ENCODE measurements around the gene ZDHHC11.
"Not testable (repeated sequence)": the region's sequence is repeated elsewhere in the genome, so short reads cannot be mapped to it uniquely, and the experiment has no call there.

The ZDHHC11 gene

DNA sequence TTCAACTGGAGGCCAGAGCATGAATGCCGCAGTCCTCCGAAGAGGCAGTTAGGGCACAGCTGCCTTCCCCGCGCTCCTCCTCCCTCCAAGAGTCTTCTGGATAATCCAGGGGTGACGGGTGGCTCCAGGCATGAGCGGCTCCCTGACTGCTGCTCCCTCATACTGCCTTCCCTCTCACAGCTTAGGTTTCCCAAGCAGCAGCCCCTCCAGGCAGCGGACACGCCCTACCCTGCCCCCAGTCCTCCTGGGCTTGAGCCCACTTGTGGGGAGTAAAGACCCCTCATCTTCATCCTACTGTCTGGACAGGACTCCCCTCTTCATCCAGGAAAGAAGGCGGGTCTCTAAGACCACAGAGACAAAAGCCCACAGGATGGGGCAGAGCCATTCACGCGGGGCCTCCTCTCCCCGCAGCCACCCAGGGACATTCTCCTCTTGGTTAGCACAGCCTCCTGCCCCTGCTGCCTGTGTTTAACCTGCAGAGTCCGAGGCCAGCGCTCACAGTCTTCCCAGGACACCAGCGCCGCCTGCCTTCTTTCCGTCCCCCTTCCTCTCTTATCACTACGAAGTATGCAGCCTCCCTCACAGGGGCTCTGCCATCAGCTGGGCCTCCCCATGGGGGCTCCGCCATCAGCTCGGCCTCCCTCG is 5.6 kb downstream of the ZDHHC11 start:
- not testable (repeated sequence) for DNase-seq (ENCODE audit: low read depth)

DNA sequence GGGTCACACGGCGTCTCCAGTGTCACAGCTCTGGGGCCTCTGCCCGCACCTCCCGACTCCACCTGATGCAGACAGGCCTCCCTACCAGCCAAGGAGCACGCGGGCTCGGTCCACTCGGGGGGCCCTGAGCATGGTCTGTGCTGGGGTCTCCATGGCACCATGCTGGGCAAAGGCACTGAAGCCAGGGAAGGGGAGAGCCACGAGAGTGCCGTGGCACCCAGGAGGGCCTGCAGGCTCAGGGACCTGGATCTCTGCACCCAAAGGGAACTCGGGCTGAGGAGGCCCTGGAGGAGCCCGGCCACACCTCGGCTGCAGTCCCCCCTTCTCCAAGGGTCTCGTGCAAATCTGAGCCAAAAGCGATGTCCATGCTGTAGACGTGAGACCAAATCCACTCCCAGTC is 6.4 kb downstream of the ZDHHC11 start:
- not testable (repeated sequence) for DNase-seq (ENCODE audit: low read depth)

GRCh38 chr5:843926-844325 is 6.9 kb downstream of the ZDHHC11 start:
- not testable (repeated sequence) for DNase-seq (ENCODE audit: low read depth)

- not testable (repeated sequence) for DNase-seq (ENCODE audit: low read depth)
Measured at GRCh38 chr5:843371-843770, 7.4 kb downstream of the ZDHHC11 start.

GRCh38 chr5:842402-843221 is 8.2 kb downstream of the ZDHHC11 start:
- not testable (repeated sequence) for DNase-seq (ENCODE audit: low read depth)

- not testable (repeated sequence) for DNase-seq (ENCODE audit: low read depth)
Measured at GRCh38 chr5:841531-842401, 9.0 kb downstream of the ZDHHC11 start.

DNA sequence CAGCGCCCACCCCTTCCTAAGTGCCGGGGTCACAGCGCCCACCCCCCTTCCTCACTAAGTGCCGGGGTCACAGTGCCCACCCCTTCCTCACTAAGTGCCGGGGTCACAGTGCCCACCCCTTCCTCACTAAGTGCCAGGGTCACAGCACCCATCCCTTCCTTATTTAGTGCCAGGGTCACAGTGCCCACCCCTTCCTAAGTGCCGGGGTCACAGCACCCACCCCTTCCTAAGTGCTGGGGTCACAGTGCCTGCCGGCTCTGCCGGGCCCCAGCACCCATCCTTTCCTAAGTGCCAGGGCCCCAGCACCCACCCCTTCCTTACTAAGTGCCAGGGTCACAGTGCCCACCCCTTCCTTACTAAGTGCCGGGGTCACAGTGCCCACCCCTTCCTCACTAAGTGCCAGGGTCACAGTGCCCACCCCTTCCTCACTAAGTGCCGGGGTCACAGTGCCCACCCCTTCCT is 9.8 kb downstream of the ZDHHC11 start:
- DNase-seq (ENCODE audit: low read depth): not testable (repeated sequence)

DNA sequence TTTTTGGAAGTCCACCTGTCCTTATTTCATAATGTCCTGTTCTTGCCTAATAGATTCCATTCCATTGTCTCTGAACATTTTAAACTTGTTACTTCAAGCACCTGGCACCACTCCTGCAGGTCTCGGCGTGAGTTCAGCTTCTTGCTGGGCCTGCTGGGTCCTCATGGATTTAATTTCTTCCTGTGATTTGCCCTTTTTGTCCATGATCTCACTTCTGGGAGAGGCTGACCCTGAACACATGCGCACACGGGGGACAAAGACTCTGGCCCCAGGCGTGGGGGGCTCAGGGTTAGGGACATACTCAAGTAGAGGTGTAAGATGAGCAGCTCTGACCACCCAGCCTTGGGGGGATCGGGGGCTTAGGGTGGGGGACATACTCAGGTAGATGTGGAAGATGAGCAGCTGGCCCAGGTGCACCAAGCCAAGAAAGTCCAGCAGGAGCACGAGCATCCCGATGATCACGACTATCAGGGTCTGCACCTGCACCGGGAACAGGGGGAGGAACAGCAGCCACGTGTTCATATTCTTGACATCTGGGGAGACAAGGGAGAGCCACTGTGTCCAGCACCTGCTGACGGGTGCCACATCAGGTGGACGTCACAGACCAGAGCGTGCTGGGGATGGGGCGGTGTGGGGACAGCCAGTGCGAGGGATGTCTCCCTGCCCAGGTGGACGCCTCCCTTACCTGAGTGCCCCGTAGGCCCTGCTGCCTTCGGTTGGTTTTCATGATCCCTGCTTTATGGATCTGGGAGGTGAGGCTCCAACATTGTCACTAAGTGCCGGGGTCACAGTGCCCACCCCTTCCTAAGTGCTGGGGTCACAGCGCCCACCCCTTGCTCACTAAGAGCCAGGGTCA is 10.4 kb downstream of the ZDHHC11 start:
- not testable (repeated sequence) for DNase-seq (ENCODE audit: low read depth)

- DNase-seq (ENCODE audit: low read depth): not testable (repeated sequence)
Measured at GRCh38 chr5:838431-838851, 12.3 kb downstream of the ZDHHC11 start.

DNA sequence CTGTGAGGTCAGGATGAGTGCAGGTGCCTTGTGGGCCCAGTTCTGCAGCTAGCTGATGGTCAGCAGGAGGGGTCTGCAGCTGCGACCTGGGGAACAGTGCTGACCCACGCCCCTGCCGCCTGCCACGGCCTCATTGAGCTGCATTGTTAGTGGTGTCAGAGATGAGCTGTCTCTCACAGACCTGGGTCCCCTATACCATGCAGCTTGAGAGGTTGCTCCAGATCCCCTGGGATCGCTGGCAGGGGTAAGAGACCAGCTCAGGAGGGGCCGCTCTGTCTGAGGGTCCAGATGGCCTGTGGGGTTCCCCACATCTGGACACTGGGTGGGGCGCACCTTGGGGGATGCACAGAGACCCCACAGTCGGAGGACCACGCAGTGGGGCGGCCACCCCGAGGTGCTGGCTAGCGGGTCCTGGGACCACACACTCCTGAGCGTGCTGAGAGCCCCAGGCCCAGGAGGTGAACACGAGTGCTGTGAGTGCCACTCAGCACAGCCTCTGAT is 13.1 kb downstream of the ZDHHC11 start:
- DNase-seq (ENCODE audit: low read depth): not testable (repeated sequence)

DNA sequence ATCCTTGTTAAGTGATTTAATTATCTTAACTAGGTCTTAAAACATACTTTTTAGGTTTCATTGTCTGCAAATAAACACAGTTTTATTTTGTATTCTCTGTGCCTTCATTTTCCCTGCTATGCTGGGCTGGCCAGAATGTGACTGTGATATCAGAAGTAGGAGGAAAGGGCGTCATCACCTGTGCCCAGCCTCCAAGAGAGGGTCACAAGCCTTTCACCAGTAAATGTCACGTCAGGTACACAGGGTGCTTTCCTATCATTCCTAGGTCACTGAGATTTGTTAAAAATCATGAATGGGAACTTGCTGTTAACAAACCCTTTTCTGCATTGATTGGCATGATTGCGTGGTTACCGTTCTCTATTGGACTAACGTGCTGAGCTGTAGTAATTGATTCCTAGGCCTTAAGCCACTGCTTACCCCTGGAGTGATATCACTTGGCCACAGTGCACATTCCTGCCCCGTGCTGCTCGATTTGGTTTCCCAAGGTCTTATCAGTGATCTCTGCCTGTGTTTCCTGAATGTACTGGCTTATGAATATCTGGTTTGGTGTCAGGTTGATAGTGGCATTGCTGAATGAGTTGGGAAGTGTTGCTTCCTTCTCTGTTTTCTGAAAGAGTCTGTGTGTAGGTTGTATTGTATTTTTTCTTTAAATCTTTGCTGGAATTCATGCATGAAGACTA is 14.7 kb downstream of the ZDHHC11 start:
- not testable (repeated sequence) for DNase-seq (ENCODE audit: low read depth)

DNA sequence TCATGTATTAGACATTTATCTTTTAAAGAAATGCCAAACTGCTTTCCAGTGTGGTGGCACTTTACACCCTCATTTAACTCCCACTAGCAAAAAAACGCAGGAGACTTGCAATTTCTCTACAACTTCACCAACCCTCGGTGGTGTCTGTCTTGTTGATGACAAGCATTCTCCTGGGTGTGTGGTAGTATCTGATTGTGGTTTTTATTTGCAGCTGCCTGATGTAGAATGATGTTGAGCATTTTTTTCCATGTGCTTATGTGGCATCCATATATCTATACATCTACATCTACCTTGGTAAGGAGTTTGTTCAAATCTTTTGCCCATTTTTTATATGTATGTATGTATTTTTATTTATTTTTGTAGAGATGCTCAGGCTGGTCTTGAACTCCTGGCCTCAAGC is 16.8 kb downstream of the ZDHHC11 start:
- not testable (repeated sequence) for DNase-seq (ENCODE audit: low read depth)

- not testable (repeated sequence) for DNase-seq (ENCODE audit: low read depth)
Measured at GRCh38 chr5:828194-828593, 22.6 kb downstream of the ZDHHC11 start.

DNA sequence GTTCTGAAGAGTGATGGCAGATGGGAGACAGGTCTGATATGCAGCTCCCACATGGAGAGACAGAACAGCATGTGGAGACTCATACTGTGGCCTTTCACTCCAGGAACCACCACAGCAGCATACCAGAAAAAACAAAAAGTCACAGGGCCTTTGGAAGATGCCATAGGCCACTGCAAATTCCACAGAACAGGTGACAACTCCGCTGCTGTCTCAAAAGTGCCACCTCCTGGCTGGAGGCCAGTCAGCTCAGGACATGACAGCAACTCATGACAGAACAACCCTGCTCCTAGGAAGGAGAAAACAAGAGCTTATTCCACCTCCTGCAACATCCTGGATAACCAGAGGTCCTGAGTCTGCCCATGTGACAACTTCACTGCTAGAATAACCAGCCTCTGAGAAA is 25.2 kb downstream of the ZDHHC11 start:
- not testable (repeated sequence) for DNase-seq (ENCODE audit: low read depth)

- no peak for DNase-seq (ENCODE audit: low read depth)
Measured at GRCh38 chr5:821504-821903, 29.3 kb downstream of the ZDHHC11 start.

DNA sequence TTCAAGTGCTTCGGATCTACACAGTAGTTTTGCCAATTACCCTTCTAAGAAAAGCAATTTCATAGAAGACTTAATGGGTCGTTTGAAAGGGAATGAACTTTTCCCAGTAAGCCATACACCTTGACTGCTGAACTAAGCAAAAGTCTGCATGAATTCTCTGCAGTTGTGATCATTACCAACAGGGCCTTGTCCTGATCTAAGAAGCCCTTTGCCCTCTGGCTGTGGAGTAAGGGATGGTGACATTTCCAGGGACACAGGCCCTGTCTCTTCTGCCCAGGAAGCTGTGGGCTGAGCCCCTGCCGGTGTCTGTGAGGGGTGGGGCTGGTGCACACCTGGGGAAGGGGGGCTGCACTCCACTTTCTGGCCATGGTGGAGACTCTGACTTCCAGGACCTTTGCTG is 30.5 kb downstream of the ZDHHC11 start:
- no peak for DNase-seq (ENCODE audit: low read depth)

- DNase-seq (ENCODE audit: low read depth): no peak
Measured at GRCh38 chr5:819078-819477, 31.7 kb downstream of the ZDHHC11 start.

DNA sequence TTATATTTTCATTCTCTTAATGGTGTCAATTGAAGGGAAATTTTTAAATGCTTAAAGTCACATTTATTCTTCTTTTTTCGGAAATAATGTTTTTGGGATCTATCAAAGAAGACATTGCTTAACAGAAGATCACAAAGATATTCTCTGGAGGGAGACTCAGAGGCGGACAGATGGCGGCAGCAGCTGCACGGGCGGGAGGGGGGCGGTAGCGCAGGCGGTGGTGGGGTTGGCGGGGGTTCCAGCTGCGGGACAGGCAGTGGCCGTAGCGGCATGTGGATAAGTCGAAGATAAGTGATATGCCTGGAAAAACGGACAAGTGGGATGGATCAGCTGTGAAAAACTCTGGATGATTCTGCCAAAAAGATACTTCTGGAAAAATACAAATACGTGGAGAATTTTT is 34.6 kb downstream of the ZDHHC11 start:
- no peak for DNase-seq (ENCODE audit: low read depth)

DNA sequence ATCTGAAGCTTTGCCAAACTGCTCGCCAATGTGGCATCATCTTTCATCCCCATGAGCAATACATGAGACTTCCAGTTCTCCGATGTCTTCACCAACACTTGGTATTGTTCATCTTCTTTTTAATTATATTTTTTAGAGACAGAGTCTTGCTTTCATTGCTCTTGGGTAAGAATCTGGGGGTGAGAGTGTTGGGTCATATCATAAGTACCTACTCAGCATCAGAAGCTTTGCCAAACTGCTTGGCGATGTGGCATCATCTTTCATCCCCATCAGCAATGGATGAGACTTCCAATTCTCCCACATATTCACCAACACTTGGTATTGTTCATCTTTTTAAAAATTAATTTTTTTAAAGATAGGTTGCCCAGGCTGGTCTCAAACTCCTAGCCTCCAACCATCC is 35.3 kb downstream of the ZDHHC11 start:
- no peak for DNase-seq (ENCODE audit: low read depth)

DNA sequence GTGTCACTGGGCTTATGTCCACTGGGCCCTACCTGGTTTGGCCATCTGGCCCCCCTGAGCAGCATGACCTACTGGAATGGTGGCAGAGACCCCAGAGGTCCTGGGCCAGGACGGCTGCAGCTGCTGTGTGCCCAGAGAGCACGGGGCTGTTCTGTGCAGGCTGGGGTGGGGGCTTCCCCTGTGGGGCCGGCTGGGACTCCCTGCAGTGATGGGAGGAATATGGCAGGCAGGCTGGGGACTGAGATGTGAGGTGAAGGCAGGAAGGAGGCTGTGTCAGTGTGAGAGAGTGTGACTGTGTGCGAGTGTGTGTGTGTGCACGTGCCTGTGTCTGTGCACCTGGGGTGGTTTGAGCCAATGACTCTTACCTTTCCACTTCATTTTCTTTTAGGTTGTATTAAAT is 37.2 kb downstream of the ZDHHC11 start:
- not testable (repeated sequence) for DNase-seq (ENCODE audit: low read depth)

Measured in stimulated activated CD8-positive, alpha-beta memory T cell treated with anti-CD3 and anti-CD28 coated beads, Interleukin-12 subunit alpha, Interleukin-12 subunit beta, amount 100 ng/mL, for 1 hour (primary cell).